ENCODE measurements around the gene PPM1F. TPM values are rescaled to one million over a fixed set of nuclear protein-coding genes. Genes with fewer than 3 reads are reported as not detected.
"Not testable (repeated sequence)": the region's sequence is repeated elsewhere in the genome, so short reads cannot be mapped to it uniquely, and the experiment has no call there.

Gene PPM1F
- total and polyA plus RNA-seq, 5 donors: 17.5 to 25.5 (median 20.7) TPM

DNA sequence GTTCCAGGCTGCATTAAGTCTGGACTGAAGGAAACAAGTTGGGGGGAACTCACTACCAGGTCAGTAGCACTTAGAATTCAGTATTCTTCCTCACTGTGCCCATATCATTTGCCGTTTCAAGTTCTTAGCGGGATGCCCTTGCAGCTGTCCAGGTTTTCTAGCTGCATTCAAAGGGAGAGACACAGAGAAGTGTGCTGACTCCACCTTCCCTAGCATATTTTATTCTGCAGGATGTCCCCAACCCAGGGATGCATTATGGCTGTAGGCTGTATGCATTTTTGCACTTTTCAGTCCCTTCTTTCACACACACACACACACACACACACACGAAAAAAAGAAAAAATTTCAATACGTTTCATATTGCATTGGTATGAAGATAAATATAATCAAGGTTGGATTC lies 49.4 kb downstream of the PPM1F start:
- no peak overlapping the region for H3K27ac ChIP-seq (ENCODE audit: low read length)
- no peaks in the 10 kb centered on the region for H3K9me3 ChIP-seq (ENCODE audit: control insufficient read depth, low read length)
- DNase-seq (no peak), ATAC-seq (no peak)
- no peak overlapping the region for H3K4me3 ChIP-seq (ENCODE audit: low read length)
- no peaks in the 10 kb centered on the region for H3K4me1 ChIP-seq (ENCODE audit: control insufficient read depth, insufficient read depth, low read length)
- H3K27me3 ChIP-seq (ENCODE audit: control insufficient read depth, insufficient read depth): no peaks in the 10 kb centered on the region
- intact Hi-C loops (cut with DNase I): no loop called here
- WGBS: 87% methylated on average over 4 of the region's 4 CpGs

DNA sequence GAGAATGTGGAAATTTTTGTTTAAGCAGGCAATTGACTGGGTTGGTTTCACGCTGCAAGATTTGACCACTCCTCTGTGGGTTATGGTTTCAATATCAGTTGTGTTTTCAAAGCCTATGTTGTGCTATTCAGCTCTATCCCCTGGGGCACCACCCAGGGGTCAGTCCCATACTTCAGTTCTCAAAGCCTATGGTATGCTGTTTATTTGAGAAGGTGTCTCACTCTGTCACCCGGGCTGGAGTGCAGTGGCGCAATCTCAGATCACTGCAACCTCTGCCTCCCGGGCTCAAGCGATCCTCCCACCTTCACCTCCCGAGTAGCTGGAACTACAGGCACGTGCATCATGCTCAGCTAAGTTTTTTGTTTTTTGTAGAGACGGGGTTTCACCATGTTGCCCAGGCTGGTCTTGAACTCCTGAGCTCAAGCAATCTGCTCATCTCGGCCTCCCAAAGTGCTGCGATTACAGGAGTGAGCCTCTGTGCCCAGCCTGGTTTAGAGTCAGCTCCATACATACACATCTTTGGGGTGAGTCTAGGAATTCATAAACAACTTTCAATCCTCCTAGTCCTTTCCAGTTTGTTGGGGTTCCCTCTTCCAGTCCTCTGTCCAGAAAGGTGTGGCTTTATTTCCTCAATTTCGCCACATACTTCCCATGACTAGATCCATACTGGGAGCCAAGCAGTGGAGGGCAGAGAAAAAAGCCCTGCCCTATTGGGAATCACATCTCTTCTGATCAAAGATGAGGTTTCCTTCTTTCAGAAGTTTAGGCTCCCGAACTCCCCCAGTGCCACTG lies 50.2 kb downstream of the PPM1F start:
- WGBS: 87% methylated on average over 12 of the region's 12 CpGs
- Histone ChIP-seq H3K9me3 (ENCODE audit: control insufficient read depth, low read length) (no peaks in the 10 kb centered on the region), H3K27ac (ENCODE audit: low read length) (no peak overlapping the region), H3K4me3 (ENCODE audit: low read length) (no peak overlapping the region), H3K27me3 (ENCODE audit: control insufficient read depth, insufficient read depth) (no peaks in the 10 kb centered on the region), H3K4me1 (ENCODE audit: control insufficient read depth, insufficient read depth, low read length) (no peaks in the 10 kb centered on the region)
- ATAC-seq (no peak), DNase-seq (no peak)
- intact Hi-C loops (cut with DNase I): no loop called here

DNA sequence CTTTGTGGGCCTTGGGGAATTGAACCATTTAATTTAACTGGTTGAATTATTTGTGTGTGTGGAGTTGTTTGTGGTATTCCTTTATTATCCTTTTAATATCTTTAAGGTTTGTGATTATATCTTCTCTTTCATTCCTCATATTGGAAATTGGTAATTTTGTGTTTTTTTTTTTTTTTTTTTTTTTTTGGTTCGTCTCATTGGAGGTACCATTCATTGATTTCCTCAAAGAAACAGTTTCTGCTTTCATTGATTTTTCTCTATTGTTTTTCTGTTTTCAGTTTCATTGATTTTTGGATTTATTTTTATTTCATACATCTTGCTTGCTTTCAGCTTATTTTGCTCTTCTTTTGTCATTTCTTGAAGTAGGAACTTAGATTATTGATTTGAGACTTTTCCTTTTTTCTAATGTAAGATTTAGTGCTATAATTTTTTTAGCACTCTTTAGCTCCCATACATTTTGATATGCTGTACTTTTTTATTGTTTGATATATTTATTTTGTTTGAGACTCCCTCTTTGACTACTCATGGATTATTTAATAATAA lies 54.2 kb downstream of the PPM1F start:
- H3K4me3 ChIP-seq (ENCODE audit: low read length): no peak overlapping the region
- intact Hi-C loops (cut with DNase I): no loop called here
- no peak overlapping the region for H3K27ac ChIP-seq (ENCODE audit: low read length)
- H3K27me3 ChIP-seq (ENCODE audit: control insufficient read depth, insufficient read depth): no peaks in the 10 kb centered on the region
- WGBS: 64% methylated on average over 1 of the region's 1 CpG
- no peak for DNase-seq
- no peak for ATAC-seq
- H3K4me1 ChIP-seq (ENCODE audit: control insufficient read depth, insufficient read depth, low read length): no peaks in the 10 kb centered on the region
- H3K9me3 ChIP-seq (ENCODE audit: control insufficient read depth, low read length): no peaks in the 10 kb centered on the region

DNA sequence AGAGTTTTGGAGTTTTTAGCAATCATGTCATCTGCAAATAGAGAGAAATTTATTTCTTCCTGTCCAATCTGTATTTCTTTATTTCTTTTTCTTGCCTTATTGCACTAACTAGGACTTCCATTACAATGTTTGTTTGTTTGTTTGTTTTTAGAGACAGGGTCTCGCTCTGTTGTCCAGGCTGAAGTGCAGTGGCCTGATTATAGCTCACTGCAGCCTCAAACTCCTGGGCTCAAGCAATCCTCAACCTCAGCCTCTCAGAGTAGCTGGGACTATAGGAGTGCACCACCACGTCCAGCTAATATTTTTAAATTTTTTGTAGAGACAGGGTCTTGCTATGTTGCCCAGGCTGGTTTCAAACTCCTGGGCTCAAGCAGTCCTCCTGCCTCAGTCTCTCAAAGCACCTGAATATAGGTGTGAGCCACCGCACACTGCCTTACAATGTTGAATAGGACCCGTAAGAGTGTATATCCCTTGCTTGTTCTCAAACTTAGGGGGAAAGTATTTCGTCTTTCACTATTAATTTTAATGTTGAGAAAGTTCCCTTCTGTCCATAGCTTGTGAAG lies 55.6 kb downstream of the PPM1F start:
- no peak for DNase-seq
- Histone ChIP-seq H3K9me3 (ENCODE audit: control insufficient read depth, low read length) (no peaks in the 10 kb centered on the region), H3K27me3 (ENCODE audit: control insufficient read depth, insufficient read depth) (no peaks in the 10 kb centered on the region), H3K4me3 (ENCODE audit: low read length) (no peak overlapping the region), H3K27ac (ENCODE audit: low read length) (no peak overlapping the region), H3K4me1 (ENCODE audit: control insufficient read depth, insufficient read depth, low read length) (no peaks in the 10 kb centered on the region)
- intact Hi-C loops (cut with DNase I): no loop called here
- ATAC-seq: no peak
- 94% methylated on average over 5 of the region's 5 CpGs for WGBS

DNA sequence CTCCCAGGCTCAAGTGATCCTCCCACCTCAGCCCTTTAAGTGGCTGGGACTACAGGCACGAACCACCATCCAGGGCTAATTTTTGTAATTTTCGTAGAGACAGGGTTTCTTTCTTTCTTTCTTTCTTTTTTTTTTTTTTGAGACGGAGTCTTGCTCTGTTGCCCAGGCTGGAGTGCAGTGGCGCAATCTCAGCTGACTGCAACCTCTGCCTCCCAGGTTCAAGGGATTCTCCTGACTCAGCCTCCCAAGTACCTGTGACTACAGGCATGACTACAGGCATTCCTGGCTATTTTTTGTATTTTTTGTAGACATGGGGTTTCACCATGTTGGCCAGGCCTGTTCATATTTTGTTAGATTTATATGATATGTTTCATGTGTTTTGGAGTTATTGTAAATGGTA lies 56.4 kb downstream of the PPM1F start:
- H3K27me3 ChIP-seq (ENCODE audit: control insufficient read depth, insufficient read depth); intact Hi-C loops (cut with DNase I); H3K27ac ChIP-seq (ENCODE audit: low read length); ATAC-seq; H3K9me3 ChIP-seq (ENCODE audit: control insufficient read depth, low read length); H3K4me1 ChIP-seq (ENCODE audit: control insufficient read depth, insufficient read depth, low read length); DNase-seq; H3K4me3 ChIP-seq (ENCODE audit: low read length): not testable (repeated sequence)
- 89% methylated on average over 4 of the region's 4 CpGs for WGBS

DNA sequence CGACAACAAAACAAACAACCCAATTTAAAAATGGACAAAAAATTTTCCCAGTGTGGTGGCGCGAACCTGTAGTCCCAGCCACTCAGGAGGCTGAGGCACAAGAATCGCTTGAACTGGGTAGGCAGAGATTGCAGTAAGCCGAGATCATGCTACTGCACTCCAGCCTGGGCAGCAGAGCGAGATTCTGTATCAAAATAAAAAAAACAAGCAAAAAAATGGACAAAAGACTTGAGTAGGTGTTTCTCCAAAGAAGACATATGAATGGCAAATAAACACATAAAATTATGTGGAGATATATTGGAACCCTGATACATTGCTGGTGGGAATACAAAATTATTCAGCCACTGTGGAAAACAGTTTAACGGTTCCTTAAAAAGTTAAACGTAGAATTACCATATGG lies 57.8 kb downstream of the PPM1F start:
- H3K9me3 ChIP-seq (ENCODE audit: control insufficient read depth, low read length): no peaks in the 10 kb centered on the region
- intact Hi-C loops (cut with DNase I): no loop called here
- H3K4me1 ChIP-seq (ENCODE audit: control insufficient read depth, insufficient read depth, low read length): no peaks in the 10 kb centered on the region
- H3K27ac ChIP-seq (ENCODE audit: low read length): no peak overlapping the region
- no peaks in the 10 kb centered on the region for H3K27me3 ChIP-seq (ENCODE audit: control insufficient read depth, insufficient read depth)
- no peak overlapping the region for H3K4me3 ChIP-seq (ENCODE audit: low read length)
- 93% methylated on average over 8 of the region's 8 CpGs for WGBS
- no peak for DNase-seq
- no peak for ATAC-seq

DNA sequence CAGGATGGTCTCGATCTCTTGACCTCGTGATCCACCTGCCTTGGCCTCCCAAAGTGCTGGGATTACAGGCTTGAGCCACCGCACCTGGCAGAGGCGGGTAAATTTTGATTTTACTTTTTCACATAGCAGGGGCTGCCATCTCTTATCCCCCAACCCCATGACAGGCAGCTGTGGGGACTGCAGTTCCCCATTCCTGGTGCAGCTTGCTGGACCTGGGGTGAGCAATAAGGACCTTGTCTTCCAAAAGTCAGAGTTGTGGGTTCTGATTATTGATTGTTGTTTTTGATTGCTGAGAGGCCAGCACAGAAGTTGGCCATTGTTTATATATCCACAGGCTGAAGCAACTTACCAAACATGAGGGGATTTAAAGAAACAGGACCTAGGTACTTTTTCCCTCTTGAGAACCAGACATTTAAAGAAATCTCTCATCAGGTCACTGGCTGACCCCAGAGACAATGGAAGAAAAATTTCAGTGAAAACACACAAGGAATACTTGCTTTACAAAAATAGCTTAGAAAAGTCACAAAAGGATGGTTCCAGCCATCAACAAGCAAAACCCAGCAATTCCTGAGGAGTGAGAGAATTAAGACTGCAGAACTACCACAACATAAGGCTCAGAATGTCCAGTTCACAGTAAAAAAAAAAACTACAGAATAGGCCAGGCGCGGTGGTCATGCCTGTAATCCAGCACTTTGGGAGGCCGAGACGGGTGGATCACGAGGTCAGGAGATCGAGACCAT lies 63.2 kb downstream of the PPM1F start:
- ATAC-seq (no peak), DNase-seq (no peak)
- intact Hi-C loops (cut with DNase I): no loop called here
- Histone ChIP-seq H3K27ac (ENCODE audit: low read length) (no peak overlapping the region), H3K9me3 (ENCODE audit: control insufficient read depth, low read length) (no peaks in the 10 kb centered on the region), H3K27me3 (ENCODE audit: control insufficient read depth, insufficient read depth) (no peaks in the 10 kb centered on the region), H3K4me3 (ENCODE audit: low read length) (no peak overlapping the region), H3K4me1 (ENCODE audit: control insufficient read depth, insufficient read depth, low read length) (no peaks in the 10 kb centered on the region)
- 95% methylated on average over 10 of the region's 10 CpGs for WGBS

DNA sequence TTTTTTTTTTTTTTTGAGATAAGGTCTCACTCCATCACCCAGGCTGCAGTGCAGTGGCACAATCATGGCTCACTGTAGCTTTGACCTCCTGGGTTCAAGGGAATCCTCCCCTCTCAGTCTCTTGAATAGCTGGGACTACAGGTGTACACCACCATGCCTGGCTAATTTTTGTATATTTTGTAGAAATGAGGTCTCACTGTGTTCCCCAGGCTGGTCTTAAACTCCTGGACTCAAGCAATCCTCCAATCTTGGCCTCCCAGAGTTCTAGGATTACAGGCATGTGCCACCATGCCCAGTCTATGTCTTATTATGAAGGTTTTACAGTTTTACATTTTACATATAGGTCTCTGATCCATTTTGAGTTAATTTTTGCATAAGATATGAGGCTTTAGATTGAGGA lies 64.8 kb downstream of the PPM1F start:
- no peak overlapping the region for H3K27ac ChIP-seq (ENCODE audit: low read length)
- intact Hi-C loops (cut with DNase I): no loop called here
- no peak overlapping the region for H3K4me3 ChIP-seq (ENCODE audit: low read length)
- H3K9me3 ChIP-seq (ENCODE audit: control insufficient read depth, low read length): no peaks in the 10 kb centered on the region
- H3K4me1 ChIP-seq (ENCODE audit: control insufficient read depth, insufficient read depth, low read length): no peaks in the 10 kb centered on the region
- no peaks in the 10 kb centered on the region for H3K27me3 ChIP-seq (ENCODE audit: control insufficient read depth, insufficient read depth)
- ATAC-seq (no peak), DNase-seq (no peak)

DNA sequence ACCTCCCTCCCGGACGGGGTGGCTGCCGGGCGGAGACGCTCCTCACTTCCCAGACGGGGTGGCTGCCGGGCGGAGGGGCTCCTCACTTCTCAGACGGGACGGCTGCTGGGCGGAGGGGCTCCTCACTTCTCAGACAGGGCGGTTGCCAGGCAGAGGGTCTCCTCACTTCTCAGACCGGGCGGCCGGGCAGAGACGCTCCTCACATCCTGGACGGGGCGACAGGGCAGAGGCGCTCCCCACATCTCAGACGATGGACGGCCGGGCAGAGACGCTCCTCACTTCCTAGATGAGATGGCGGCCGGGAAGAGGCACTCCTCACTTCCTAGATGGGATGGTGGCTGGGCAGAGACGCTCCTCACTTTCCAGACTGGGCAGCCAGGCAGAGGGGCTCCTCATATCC lies 68.7 kb downstream of the PPM1F start:
- H3K4me1 ChIP-seq (ENCODE audit: control insufficient read depth, insufficient read depth, low read length); DNase-seq; H3K4me3 ChIP-seq (ENCODE audit: low read length); H3K9me3 ChIP-seq (ENCODE audit: control insufficient read depth, low read length); intact Hi-C loops (cut with DNase I); H3K27ac ChIP-seq (ENCODE audit: low read length); ATAC-seq; H3K27me3 ChIP-seq (ENCODE audit: control insufficient read depth, insufficient read depth): not testable (repeated sequence)
- WGBS: 93% methylated on average over 17 of the region's 26 CpGs

DNA sequence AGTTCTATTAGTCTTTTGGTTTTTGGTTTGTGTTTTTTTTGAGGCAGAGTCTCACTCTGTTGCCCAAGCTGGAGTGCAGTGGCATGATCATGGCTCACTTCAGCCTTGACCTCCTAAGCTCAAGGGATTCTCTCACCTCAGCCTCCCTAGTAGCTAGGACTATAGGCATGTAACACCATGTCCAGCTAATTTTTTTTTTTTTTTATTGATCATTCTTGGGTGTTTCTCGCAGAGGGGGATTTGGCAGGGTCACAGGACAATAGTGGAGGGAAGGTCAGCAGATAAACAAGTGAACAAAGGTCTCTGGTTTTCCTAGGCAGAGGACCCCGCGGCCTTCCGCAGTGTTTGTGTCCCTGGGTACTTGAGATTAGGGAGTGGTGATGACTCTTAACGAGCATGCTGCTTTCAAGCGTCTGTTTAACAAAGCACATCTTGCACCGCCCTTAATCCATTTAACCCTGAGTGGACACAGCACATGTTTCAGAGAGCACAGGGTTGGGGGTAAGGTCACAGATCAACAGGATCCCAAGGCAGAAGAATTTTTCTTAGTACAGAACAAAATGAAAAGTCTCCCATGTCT lies 69.8 kb downstream of the PPM1F start:
- H3K4me1 ChIP-seq (ENCODE audit: control insufficient read depth, insufficient read depth, low read length); H3K27me3 ChIP-seq (ENCODE audit: control insufficient read depth, insufficient read depth); DNase-seq; intact Hi-C loops (cut with DNase I); H3K27ac ChIP-seq (ENCODE audit: low read length); H3K9me3 ChIP-seq (ENCODE audit: control insufficient read depth, low read length); H3K4me3 ChIP-seq (ENCODE audit: low read length); ATAC-seq: not testable (repeated sequence)
- WGBS: 56% methylated on average over 6 of the region's 7 CpGs

All from right cardiac atrium (tissue), 5 donors.